ENCODE data around the gene PER1.

Gene PER1

GRCh38 chr17:8141741-8142140, 10.5 kb downstream of the PER1 start:
- no peak for DNase-seq (ENCODE audit: low read depth)

- DNase-seq (ENCODE audit: low read depth) = no peak
Measured at GRCh38 chr17:8141045-8141444, 11.2 kb downstream of the PER1 start.

- DNase-seq (ENCODE audit: low read depth) = no peak
Measured at GRCh38 chr17:8140065-8141029, 11.9 kb downstream of the PER1 start.

- peak; percentile 91 for DNase-seq (ENCODE audit: low read depth)
Measured at GRCh38 chr17:8138672-8139371, 13.4 kb downstream of the PER1 start.

GRCh38 chr17:8138374-8138671, 13.9 kb downstream of the PER1 start:
- DNase-seq (ENCODE audit: low read depth) = no peak

GRCh38 chr17:8137645-8138373, 14.4 kb downstream of the PER1 start:
- DNase-seq (ENCODE audit: low read depth) = no peak

- no peak for DNase-seq (ENCODE audit: low read depth)
Measured at GRCh38 chr17:8133941-8134340, 18.3 kb downstream of the PER1 start.

GRCh38 chr17:8133399-8133798, 18.8 kb downstream of the PER1 start:
- DNase-seq (ENCODE audit: low read depth) = no peak

GRCh38 chr17:8131844-8132441, 20.3 kb downstream of the PER1 start:
- DNase-seq (ENCODE audit: low read depth) = no peak

- no peak for DNase-seq (ENCODE audit: low read depth)
Measured at GRCh38 chr17:8128125-8128784, 23.9 kb downstream of the PER1 start.

GRCh38 chr17:8126491-8127066, 25.6 kb downstream of the PER1 start:
- DNase-seq (ENCODE audit: low read depth) = no peak

GRCh38 chr17:8125947-8126490, 26.2 kb downstream of the PER1 start:
- no peak for DNase-seq (ENCODE audit: low read depth)

GRCh38 chr17:8125154-8125946, 26.9 kb downstream of the PER1 start:
- DNase-seq (ENCODE audit: low read depth) = peak; percentile 75

GRCh38 chr17:8124350-8125153, 27.7 kb downstream of the PER1 start:
- DNase-seq (ENCODE audit: low read depth) = no peak

GRCh38 chr17:8123695-8124349, 28.4 kb downstream of the PER1 start, which contains the start of gene HES7:
TSS of gene HES7 (minus strand) at chr17:8124106. CDS start at chr17:8124084, 22 bp downstream.
- no peak for DNase-seq (ENCODE audit: low read depth)

- DNase-seq (ENCODE audit: low read depth) = no peak
Measured at GRCh38 chr17:8122924-8123694, 29.1 kb downstream of the PER1 start.

- DNase-seq (ENCODE audit: low read depth) = no peak
Measured at GRCh38 chr17:8122422-8122923, 29.7 kb downstream of the PER1 start.
